Fibroblast of villous mesenchyme (primary cell): ENCODE data around the gene CYB5RL. TPM values are rescaled to one million over a fixed set of nuclear protein-coding genes. Genes with fewer than 3 reads are reported as not detected.
"Not testable (repeated sequence)": the region's sequence is repeated elsewhere in the genome, so short reads cannot be mapped to it uniquely, and the experiment has no call there.

Experiments
- DNase-seq: peaks from one replicate; pipeline ENCODE4 v3.0.0-alpha.2; 2010; ENCODE audit warnings: low read depth
- H3K4me3 ChIP-seq: 2 replicates; pipeline ENCODE4 v1.5.1; 2011; ENCODE audit warnings: low read depth, mild to moderate bottlenecking, low read length
- total RNA-seq: library from RNA; depleted of rRNA; stranded (reverse); fragments of >200 nt; gene quantifications from 2 replicates; pipeline ENCODE4 v1.2.3, GENCODE V29; 2012
- TF ChIP-seq, protein P1 (sequence below): IDR thresholded peaks from 2 replicates; pipeline ENCODE4 v1.5.1; 2012; ENCODE audit warnings: low read depth, mild to moderate bottlenecking, low read length; ENCODE audit not compliant: insufficient read depth

The CYB5RL gene
- total RNA-seq, 1 donor, result 4.3 TPM

DNA sequence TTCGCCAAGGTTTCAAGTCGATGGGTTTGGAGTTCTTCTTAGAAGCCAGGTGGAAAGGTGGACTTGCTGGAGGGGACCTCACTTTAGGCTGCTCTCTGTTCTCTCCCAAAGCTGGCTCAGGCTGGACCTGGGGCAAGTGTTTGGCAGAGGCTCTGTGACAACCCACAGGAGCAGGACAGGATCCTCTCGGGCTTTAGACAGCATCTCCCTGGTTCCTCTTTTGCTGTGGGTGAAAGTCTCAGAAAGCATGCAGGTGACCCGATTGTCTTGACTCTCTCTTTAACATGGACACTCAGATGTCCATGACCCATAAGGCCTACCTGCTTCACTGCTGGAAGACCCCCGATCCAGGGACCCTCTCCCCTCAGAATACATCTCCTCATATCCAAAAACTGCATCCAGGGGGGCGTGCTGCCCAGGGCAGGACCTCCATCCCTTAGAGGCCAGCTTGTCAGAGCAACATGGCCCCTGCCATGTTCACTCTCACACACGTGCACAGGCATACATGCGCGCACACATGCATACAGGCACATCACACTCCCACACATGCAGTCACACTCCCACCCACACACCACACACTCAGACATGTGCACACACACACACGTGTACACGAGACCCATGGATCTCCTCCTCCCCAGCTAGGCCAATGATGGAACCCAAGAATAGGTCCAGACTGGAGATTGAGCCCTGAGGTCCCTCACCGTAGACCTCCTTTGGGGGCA, 21.4 kb upstream of the CYB5RL start:
- DNase-seq, result no peak
- H3K4me3 ChIP-seq, result no peak overlapping the region
- TF ChIP-seq, protein P1, sequence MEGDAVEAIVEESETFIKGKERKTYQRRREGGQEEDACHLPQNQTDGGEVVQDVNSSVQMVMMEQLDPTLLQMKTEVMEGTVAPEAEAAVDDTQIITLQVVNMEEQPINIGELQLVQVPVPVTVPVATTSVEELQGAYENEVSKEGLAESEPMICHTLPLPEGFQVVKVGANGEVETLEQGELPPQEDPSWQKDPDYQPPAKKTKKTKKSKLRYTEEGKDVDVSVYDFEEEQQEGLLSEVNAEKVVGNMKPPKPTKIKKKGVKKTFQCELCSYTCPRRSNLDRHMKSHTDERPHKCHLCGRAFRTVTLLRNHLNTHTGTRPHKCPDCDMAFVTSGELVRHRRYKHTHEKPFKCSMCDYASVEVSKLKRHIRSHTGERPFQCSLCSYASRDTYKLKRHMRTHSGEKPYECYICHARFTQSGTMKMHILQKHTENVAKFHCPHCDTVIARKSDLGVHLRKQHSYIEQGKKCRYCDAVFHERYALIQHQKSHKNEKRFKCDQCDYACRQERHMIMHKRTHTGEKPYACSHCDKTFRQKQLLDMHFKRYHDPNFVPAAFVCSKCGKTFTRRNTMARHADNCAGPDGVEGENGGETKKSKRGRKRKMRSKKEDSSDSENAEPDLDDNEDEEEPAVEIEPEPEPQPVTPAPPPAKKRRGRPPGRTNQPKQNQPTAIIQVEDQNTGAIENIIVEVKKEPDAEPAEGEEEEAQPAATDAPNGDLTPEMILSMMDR, result no peak

DNA sequence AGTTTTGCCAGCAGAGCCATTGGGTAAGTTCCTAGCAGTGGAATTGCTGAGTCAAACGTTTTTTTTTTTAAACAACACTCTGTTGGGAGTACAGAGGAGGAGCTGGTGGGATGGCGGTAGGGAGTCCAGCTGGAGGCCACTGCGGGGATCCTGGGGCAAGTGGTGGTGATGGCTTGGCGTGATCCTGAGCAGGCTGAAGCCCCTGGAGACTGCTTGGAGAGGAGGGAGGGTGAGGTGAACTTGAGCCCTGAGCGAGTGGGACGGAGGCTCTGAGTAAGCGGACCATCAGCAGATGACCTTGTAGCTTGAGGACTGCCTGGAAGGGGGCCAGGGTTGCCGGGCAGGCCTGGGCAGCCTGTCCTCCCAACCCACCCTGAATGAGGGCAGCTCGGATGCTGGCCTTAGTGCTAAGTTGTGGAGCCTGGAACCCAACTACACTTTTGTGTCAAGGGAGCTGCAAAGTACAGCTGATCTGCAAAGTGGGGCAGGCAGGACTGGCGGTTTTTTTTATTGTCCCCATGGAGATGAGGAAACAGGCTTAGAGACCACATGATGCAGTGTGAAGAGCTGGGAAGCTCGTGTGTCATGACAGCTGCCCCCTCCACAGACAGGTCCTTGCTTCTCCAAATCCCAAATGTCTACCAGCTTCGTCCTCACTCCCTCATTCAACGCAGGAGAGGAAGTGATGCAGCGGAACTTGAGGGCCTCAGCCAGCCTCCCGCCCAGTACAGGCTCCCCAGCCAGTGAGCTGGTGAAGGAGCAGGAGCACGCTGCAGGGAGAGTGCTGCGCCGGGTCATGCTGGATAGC, 20.4 kb upstream of the CYB5RL start:
- H3K4me3 ChIP-seq, result no peak overlapping the region

DNA sequence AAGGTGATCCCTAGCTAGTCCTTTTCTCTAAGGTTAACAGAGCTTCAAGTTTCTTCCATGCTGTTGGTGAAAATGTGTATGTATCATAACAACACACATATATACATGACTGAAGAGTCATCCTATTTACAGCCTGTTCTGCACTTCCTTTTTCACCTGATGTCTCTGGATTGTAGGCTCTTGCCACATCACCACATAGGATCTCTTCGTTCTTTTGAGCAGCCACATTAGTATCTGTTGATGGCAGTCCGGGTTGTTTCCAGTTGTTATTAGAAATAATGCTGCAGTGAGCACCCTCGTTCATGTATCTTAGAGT, 19.8 kb upstream of the CYB5RL start:
- H3K4me3 ChIP-seq, result no peak overlapping the region
- TF ChIP-seq, protein P1, result no peak
- peak; percentile 64 for DNase-seq

More for the DNA sequence above, 20.4 kb upstream of the CYB5RL start:
- TF ChIP-seq, protein P1, result no peak
- peak; percentile 69 for DNase-seq

DNA sequence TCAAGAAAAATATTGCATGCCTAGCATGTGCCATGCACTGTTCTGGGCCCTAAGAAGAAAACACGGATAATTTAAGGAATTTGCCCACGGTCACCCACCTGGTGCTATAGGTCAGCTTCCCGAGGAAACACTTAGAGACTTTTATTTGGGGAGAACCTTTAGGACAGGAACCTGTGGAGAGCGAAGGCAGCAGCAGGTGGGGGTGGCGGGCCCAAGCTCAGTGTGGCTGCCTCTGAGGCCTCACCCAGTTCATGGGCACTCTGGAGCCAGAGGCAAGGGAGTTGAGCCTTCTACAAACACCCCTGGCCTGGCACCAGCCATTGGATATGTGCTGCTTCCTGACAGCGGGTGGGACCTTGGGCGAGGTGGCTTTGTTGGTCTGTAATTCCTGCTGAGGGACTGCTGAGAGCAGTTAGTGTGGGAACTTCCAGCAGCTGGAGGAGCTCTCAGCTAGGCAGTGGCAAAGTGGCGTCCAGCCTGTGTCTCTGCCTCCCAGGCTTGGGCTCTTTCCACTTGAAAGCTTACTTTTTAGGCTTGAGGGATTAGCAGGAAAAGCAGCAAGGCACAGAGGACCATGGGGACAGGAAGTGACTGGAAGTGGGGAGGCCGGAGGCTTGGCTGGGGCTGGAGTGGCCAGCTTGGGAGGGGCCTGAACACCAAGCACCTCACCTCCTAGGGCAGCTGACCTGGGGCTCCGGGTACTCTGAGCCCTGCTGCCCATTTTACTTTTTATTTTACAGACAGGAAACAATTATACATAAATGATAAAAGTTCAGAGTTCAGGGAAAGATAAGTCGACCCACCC, 19.3 kb upstream of the CYB5RL start:
- H3K4me3 ChIP-seq, result no peak overlapping the region
- DNase-seq, result peak; percentile 27
- TF ChIP-seq, protein P1, result no peak

DNA sequence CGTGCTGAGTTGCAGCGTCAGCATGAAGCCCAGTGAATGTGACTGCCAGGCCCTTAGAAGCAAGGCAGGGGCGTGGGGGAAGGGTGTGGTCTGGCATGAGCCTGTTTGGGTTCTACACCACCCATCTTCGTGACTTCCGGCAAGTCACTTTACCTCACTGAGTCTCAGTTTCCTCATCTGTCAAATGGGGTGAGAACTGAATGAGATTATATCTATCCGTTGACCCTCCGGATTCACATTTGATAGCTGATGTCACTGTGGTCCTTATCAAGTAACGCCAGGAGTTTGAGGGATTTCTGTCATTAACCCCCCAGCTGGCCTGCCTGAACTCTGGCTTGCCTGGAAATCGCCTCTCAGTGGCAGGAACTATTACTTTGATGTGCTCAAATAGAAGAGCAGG, 15.7 kb upstream of the CYB5RL start:
- DNase-seq, result no peak
- H3K4me3 ChIP-seq, result no peak overlapping the region
- TF ChIP-seq, protein P1, result no peak

DNA sequence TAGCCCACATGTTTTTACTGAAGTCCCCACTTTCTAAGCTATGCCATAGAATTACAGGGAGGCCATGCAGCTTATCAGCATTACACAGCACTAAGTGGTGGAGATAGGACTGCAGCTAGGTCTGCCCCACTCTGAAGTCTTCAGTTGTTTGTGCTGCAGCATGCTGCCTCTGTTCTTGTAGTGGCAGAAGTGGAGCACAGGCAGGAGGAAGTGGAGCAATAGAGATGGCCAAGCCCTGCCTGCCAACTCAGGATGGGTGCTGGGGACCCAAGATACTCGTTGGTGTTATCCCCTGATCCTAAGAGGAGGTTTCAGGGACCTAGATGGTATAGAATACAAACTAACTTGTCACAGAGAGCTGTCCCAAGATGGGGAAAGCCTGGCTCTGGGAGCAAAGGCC, 13.0 kb upstream of the CYB5RL start:
- TF ChIP-seq, protein P1, result no peak
- no peak overlapping the region for H3K4me3 ChIP-seq
- no peak for DNase-seq

DNA sequence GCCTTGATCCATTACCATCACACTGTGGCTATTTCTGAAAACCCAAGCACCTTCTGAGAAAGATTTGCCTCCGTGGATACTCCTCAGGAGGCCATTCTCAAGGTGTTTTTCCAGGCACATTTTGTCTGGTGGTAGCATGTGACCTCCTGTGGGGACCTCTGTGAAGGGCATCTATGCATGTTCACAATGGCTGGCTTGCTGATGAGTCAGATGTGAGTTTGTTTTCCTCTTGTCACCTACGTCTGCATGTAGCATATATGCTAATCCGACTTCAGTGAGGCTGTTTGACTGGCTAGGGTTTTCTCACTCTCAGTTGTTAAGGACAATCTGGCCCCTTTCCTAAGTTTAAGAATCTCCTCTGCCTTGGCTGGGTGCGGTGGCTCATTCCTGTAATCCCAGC, 8.1 kb upstream of the CYB5RL start:
- not testable (repeated sequence) for DNase-seq, H3K4me3 ChIP-seq
